CD4-positive, alpha-beta T cell treated with Interleukin-17A for 4 hours (primary cell): ENCODE measurements around the gene CYP26B1.

Experiments
- DNase-seq: peaks from one replicate; pipeline ENCODE4 v3.0.0-alpha.2; 2020; ENCODE audit warnings: mixed read lengths

Gene CYP26B1

DNA sequence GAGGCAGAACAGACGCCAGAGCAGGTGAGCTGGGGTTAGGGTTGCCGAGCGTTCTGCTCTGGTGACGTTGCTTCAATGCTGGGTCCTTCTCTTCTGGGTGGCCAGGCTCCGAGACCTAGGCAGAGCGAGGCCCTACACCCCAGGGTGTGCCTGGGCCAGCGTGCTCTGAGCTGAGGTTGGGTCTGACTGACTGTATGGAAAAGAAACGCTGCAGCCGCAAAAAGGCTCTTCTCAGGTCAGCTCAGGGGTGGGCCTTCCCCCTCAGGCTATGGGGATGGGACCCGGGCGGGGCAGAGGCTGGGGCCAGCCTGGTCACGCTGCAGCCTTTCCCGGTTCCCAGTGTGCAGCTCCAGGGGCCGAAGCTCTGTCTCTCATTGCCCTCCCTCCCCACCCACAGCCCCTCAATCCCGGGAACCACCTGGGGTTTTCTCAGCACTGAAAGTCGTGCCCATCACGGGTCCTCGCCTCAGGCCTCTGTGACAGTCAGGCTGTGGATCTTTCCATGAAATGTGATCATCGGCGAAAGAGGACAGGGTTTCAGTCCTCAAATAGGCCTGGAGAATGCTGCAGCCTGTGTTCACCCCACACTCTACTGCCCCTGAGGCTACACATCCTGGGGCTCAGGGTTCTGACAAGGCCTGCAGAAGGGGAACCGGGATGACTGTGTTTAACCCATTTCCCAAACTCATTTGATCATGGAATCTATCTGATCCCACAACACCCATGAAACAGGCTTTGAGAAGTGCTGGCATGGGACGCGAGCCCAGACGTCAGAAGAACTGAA, 19.4 kb downstream of the CYP26B1 start:
- DNase-seq, result no peak

DNA sequence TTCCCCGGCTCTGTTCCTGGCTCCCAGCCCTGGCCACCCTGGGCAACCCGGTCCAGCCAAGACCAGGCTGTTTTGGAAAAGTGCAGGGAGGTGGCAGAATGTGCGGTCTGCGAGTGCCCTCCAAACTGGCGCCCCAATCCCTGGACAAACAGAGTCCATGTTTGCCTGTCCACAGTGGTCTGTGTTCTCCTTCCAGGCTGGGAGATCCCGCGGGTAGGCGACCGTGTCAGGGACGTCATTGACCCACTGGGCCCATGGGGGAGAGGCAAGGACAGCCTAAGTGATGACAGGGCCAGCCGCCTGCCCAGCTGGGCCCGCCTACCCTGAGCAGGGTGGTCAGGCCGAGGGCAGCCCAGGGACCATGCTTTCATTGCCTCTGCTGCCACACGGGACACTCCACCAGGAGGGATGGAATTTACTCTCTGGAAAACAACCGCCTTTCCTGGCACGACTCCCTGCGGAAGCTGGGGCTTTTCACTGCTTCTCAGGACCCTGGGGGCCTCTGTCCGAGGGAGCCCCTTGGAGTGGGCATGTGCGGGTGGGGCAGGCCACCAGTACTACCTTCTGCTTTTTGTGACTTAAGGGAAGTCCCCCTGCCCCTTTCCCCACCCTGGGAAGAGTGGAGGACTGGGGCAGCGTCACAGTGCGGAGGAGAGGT, 20.1 kb downstream of the CYP26B1 start:
- no peak for DNase-seq

DNA sequence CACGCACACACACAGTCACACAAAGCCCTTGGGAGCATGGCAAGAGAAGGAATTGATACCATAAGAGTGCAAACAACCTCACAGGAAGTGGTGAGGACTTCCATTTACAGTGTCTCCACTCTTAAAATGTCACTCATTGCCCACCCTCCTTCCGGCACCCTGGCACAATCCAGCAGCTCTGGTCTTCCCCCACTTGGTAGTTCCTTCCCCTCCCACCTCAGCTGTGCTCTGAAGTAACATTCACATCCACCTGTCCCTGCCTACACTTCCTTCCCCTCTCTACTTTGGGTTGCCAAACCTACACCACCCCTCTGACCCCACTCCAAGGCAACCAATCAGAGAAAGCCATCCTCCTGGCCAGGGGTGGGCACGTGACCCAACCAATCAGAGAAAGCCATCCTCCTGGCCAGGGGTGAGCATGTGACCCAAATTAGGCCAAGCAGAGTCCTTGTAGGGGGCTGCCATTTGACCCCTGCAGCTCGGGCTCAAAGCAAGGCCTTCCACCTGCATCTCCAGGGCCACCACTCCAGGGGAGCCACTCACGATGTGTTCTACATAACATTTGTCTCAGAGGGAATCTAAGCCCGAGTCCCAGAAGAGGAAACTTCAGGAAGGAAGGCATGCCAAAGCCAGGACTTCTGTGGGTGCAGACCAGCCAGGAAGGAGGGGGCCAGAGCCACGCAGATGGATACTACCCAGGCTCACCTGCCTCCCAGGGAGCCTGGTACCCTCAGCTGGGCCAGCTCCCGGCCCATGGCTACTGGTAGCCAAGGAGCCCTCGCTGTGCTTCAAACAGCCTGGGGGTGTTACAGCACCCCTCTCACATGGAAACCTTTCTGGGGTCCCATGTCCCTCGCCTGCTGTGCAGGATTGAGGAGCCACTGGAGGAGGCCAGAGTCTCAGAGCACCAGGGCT, 21.2 kb downstream of the CYP26B1 start:
- DNase-seq, result no peak

DNA sequence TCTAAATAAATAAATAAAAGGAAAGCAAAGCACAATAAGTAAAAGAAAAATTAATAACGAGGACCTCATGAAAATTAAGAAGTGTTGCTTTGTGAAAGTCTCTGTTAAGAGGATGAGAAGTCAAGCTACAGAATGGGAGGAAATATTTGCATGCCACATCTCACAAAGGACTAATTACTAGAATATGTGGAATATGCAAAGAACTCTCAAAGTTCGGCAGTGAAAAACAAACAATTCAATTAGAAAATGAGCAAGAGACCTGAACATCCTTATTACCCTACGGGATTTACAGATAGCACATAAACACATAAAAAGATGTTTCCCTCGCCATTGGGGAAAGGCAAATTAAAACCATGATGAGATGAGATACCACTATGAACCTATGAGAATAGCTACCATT, 23.3 kb downstream of the CYP26B1 start:
- no peak for DNase-seq

DNA sequence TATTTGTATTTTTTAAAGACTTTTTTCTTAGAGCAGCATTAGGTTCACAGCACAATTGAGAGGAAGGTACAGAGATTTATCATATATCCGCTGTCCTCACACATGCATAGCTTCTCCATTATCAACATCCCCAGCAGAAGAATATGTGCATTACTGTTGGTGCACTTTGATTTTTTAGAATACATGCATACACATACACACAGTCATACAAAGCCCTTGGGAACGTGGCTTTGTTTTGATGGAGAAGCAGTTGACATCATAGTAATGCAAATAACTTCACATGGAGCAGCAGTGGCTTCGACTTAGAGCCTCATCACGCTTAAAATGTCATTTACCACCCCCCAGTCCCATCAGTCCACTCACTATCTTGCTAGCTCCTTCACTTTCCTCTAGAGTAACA, 26.5 kb downstream of the CYP26B1 start:
- DNase-seq, result no peak

DNA sequence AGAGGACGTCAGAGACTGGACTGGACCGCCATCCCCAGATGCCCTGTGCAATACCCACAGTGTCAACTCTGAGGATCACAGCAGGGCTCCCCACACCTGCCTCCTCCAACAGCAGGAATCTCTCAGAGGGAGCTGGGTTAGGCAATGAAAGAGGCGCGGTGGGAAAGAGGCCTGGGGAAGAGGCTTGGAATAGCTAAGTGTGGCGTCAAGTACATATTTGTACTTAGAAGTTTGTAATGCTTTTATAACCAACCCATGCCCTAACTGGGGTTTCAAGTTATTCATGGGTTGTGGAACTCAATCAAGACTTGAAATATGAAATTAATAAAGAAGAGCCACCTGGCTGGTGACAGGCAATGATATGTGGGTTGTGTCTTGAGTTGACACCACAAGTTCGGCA, 28.7 kb downstream of the CYP26B1 start:
- DNase-seq, result no peak

DNA sequence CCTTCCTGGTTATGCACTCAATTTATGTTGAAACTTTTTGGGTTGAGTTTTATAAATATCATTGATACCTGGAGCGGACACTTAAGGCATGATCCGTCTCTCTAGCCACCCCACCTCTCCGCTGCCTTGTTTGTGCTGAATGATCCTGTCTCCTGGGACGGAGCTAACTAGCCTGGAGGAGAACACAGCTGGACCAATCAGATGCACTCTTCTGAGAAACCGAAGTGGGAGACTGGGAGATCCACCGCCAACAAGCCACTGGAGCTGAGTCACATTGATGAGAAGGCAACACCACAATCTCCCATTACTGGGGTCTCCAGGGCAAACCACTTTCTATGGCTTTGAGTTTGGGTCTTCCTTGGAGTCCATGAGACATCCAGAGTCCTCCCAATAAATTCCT, 29.3 kb downstream of the CYP26B1 start:
- DNase-seq, result no peak

DNA sequence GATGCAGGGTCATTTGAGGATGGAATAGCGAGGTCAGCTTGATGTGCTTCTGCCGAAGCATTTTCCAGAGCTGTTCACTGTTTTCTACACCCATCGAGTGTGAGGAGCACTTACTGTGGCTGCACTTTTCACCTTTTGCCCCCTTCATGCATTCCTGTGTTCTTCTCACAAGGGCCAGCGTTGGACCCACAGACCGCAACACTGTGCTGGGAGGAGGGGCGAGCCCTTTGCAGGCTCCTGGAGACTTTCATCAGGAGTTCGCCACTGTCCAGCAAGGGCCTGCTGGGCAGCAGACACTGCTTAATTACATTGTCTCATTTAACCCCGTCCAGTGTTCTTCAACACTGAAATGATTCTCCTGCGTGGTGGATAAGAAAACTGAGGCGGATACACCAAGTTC, 29.9 kb downstream of the CYP26B1 start:
- DNase-seq, result no peak

DNA sequence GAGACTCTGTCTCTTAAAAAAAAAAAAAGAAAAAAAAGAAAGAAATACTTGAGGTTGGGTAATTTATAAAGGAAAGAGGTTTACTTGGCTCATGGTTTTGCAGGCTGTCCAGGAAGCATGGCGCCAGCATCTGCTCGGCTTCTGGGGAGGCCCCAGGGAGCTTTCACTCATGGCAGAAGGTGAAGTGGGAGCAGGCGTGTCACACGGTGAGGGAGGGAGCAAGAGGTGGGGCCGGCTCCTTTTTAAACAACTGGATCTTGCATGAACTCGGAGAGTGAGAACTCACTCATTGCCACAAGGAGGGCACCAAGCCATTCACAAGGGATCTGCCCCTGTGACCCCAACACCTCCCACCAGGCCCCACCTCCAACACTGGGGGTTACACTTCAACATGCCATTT, 30.6 kb downstream of the CYP26B1 start:
- no peak for DNase-seq

DNA sequence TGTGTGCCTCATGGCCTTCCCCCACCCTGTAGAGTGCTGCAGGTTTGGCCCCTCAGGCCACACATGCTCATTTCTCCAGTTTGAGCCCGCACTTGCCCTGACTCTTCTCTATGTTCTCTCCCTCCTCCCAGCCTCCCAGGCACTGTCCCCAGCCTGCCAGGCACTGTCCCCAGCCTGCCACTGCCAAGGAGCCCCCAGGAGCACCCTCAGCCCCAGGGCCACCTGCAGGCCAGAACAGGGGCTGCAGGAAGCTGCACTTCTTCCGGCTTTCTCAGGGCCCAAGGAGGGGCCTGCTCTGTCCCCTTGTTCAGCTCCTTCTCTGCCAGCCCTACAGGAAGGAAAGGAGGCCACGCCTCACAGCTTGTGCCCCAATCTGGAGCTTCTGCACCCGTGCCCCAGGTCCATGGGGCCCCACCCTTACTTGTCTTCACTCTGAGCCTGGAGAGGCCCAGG, 31.6 kb downstream of the CYP26B1 start:
- DNase-seq, result no peak

DNA sequence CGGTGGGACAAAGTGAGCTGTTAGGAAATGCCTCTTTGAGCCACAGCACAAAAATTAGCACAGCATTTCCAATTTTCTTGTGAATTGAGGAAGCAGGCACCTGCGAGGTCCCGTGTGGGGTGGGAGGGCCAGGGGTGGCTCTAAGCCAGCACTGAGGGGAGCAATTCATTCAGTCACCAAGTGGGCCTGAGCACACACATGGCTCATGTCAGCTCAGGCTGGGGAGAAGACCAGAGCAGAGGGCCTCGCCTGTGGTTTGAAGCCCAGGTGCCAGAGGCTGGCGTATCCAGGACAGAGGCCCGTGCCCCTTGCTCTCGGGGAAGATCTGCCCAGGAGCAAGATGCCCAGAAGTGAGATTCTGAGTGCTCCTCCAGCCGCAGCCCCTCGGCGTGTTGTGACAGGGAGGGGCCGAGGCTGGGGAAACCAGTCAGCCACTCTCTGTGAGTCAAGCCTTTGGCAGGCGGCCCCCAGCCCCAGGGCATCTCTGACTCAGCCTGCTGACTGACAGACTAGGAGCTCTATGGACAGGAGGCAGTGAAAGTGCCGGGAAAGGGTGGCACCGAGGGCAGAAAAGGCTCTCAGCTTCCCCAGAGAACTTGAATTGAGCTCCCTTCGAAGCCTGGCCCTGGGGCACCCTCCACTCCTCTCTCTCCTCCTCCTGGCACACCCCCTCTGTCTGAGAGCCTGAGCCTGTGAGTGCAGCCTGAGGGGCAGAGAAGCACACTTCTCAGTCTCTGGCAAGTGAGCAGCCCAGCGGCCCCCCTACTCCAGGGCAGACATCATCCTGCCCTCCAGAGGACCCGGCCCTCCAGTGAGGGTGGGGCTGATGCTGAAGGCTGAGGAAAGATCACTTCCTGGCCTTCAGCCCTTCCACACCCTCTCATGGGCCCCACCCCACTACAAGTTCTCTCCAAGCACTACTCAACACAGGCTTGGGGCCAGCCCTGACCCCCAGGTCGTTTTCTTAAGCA, 32.3 kb downstream of the CYP26B1 start:
- DNase-seq, result no peak

DNA sequence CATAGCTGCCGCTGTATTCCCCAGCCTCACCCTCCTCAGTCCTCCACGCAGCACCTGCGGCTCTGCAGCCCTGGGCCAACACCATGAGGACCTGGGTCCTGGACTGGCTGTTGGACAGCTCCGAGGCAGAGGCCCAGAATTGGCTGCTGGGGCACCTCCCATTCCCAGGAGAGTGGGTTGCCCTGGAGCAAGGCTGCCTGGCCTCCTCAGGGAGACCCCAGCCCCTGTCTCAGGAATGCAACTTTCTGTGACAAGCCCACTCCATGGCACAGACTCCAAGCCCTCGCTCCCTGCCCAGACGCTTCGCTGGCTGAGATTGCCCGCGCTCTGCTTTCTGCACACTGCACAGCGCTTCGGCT, 33.0 kb downstream of the CYP26B1 start:
- DNase-seq, result no peak

DNA sequence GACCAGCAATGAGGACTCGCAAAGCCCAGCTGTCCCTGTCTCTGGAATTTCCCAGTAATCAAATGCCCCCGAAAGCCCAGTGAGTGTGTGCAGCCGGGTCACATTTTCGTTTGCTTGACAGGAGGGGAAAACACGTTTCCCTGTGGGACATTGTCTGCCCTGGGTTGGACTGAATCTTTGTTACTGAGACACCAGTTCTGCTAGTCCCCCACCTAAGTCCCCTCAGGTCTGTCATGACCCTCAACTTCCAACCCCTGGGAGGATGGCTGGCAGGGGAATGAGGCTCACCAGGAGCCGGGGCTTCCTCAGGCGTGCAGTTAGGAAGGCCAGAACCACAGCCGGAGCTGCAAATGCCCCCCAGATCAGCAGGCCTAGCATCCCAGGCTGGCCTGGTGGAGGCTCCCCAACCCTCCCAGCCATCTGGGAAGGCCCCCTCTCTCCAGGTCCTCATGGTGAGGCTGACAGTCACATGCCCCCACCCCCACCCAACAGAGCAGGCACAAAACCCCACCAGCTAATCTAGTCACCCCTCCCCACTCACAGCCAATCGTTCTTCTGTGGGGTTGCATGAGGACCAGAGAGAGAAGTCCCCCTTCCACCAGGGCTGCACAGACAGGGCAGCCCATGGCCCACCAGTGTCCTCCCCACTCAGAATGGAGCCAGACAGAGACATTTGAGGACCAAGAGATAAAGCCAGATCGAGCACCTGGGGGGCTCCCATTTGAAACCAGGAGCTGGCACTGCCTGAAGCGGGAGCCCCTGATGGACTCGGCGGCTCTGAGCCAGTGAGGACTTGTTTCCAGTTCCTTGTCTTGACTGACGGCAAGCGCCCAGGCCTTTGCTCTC, 33.6 kb downstream of the CYP26B1 start:
- DNase-seq, result no peak

DNA sequence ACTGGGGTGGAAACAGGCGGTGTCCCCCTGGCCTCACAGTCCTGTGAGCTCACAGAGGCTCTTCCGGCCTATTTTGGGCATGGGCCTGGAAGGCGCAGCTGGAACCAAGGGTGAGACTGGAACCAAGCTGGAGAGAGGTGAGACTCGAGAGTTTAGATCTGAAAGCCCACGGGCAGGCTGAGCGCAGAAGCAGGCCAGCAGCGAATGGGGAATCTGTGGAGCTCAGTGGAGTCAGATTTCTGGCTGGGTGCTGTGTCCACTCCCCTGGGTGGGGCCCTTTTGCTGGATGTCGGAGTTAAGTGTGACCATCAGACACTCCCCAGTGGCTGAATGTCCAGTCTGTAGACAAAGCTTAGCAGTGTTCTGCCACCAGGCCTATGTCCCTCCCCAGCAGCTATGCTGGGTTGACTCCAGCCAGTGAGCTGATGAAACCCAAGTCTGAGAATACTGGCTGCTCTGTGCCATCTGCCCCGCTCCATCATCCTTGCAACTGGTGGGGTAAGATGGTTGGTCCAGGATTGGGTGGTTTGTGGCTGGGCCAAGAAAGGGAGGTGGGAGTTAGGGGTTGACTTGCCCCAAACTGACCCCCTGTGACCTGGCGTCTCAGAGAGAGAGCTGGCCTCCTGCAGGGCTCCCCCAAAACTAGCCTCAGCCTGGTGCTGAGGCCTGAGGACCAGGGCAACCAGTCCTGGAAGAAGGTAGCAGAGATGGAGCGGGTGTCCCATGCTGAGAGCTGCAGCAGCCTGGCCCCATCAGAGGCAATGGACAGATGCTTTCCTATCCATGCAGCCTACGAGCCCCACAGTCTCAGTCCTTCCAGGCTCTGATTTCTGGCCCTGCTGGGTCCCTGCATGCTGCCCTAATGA, 34.4 kb downstream of the CYP26B1 start:
- no peak for DNase-seq

DNA sequence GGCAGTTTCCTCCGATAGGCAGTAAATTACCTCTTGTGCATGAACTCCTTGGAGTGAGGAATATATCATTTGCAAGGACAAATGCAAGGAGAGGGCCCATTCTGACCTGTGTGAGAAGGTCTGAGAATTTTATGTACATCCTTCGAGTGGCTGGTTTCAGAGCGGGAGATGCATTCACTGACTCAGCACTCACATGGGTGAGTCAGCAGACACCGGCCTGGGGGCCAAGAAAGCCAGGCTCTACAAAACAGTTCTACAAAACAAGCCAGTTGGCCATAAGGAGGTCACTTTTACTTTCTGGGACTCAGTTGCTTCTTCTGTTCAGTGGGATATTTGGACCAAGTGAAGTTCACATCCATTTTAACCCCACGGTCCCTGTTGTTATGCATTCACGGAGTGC, 35.3 kb downstream of the CYP26B1 start:
- no peak for DNase-seq

DNA sequence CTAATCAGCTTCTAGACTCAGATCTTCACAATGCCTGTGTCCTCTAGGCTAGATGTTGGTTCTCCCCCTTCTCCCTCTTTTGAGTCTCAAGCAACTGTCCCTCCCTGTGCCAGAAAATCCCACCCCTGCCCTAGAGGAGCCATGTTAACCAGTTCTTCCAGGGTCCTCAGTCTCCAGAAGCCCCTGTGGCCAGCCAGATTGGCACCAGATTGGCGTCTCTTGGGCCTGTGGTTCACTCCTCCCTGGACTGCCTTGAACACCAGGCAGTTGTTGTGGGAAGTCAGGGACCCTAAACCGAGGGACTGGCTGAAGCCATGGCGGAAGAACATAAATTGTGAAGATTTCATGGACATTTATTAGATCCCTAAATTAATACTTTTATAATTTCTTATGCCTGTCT, 36.6 kb downstream of the CYP26B1 start:
- DNase-seq, result no peak

DNA sequence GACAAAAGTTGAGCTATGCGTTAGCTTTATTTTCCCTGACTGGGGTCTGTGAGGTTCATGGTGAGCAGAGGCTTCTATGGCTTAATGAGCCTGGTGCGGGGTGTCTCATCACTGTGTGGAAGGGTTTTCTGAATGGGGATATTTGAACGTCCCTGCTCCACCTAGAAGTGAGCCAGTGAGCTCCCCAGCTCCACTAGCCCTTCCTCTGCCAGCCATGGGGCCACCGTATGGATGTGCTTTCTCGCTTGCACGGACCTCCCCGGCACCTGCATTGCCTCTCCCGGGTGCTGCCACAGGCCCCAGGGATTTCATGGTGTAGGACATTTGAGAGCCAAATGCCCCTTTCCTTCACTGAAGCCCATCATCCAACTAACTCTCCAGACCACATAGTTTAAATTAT, 37.8 kb downstream of the CYP26B1 start:
- no peak for DNase-seq

DNA sequence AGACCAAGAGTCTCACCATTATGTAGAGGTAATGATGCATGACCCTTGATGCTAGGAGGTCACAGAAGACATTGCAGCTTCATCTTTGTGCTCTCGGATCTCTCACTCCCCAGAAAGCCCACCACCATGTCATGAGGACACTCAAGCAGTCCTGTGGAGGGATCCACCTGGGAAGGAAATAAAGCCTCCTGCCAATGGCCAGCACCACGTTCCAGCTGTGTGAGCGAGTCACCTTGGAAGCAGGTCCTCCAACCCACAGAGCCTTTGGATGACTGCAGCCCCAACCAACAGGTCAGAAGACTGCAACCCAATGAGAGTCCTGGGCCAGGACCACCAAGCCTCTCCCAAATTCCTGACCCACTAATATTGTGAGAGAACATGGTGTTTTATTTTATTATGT, 38.4 kb downstream of the CYP26B1 start:
- DNase-seq, result no peak

DNA sequence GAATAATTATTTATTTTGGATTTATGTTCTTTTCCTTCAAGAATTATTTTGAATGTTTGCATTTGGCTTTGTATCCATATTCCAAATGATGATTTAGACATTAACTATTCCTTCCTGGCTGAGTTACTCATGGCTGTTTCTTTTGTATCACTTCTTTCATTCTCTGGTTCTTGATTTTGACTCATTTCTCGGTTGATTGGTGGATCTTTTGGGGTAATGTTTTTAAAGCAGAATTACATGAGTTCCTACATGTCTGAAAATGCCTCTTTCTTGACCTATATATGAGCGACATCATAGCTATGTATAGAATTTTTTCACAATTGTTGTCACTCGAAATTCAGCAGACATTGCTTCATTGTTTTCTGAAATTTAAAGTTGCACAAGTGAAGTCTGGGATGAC, 39.5 kb downstream of the CYP26B1 start:
- DNase-seq, result no peak

DNA sequence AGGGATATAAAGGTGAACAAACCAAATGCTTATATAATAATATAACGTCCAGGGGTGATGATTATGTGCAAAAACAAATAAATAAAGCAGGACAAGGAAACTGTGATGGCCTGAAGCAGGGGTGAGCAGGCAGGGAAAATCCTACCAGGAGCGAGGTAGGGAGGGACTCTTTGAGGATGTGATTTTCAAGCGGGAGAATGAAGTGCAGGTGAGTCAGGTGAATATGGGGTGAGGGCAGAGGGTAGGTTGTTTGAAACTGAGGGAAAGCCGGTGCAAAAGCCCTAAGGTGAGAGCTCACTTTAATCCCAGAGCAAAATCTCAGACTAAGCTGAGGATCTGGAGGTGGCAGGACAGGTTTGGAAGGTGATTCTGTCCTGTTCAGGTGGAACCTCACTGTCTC, 40.7 kb downstream of the CYP26B1 start:
- no peak for DNase-seq
